ENCODE results near the gene DSCAM.
"Not testable (repeated sequence)": the region's sequence is repeated elsewhere in the genome, so short reads cannot be mapped to it uniquely, and the experiment has no call there.

Gene DSCAM

DNA sequence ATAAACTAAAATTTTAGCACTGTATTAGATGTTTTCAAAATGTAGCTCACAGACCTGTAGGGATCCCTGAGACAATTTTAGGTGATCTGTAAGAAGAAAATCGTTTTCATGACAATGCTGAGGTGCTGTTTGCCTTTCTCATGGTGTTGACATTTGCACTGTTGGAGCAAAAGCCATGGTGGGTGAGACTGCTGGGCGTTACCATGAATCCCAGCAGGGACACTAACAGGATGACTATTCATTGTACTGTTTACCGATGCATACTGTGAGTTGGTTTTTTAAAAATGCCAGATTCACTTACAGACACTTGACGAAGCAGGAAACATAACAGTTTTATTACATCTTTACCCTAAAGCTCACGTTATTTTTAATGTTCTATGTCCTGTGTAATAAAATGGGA is 511.3 kb downstream of the DSCAM start:
- peaks cover 10 to 16% of the 10 kb centered on the region in 2 donors for H3K9me3 Mint-ChIP-seq
- no peaks in the 10 kb centered on the region for H3K27me3 Mint-ChIP-seq
- peaks cover 3% of the 10 kb centered on the region for H3K36me3 Mint-ChIP-seq (ENCODE audit: insufficient read depth)
- no peak for DNase-seq
- no peak for ATAC-seq (replicated peaks)
- no peaks in the 10 kb centered on the region for H3K4me1 Mint-ChIP-seq (ENCODE audit: low read depth in 2 of 2)
- H3K27ac Mint-ChIP-seq, result no peak overlapping the region
- no peak overlapping the region for H3K4me3 Mint-ChIP-seq

GRCh38 chr21:40334159-40334558 is 512.8 kb downstream of the DSCAM start:
- H3K36me3 Mint-ChIP-seq (ENCODE audit: insufficient read depth), result peaks cover 3% of the 10 kb centered on the region

GRCh38 chr21:40333731-40334130 is 513.2 kb downstream of the DSCAM start:
- Mint-ChIP-seq H3K36me3 (ENCODE audit: insufficient read depth) (peaks cover 3% of the 10 kb centered on the region), H3K4me3 (no peak overlapping the region)
- ATAC-seq (replicated peaks), result no peak

More at GRCh38 chr21:40334159-40334558, 512.8 kb downstream of the DSCAM start:
- ATAC-seq (replicated peaks) (no peak), DNase-seq (no peak)
- Mint-ChIP-seq H3K27me3 (no peaks in the 10 kb centered on the region), H3K4me1 (ENCODE audit: low read depth in 2 of 2) (no peaks in the 10 kb centered on the region), H3K27ac (no peak overlapping the region), H3K9me3 (peaks cover 10 to 16% of the 10 kb centered on the region in 2 donors), H3K4me3 (no peak overlapping the region)

GRCh38 chr21:40331804-40332203 is 515.2 kb downstream of the DSCAM start:
- Mint-ChIP-seq H3K4me1 (ENCODE audit: low read depth in 2 of 2) (no peaks in the 10 kb centered on the region), H3K36me3 (ENCODE audit: insufficient read depth) (peaks cover 3% of the 10 kb centered on the region), H3K9me3 (peaks cover 10 to 17% of the 10 kb centered on the region in 2 donors), H3K27ac (no peak overlapping the region), H3K4me3 (no peak overlapping the region), H3K27me3 (no peaks in the 10 kb centered on the region)
- DNase-seq (no peak), ATAC-seq (replicated peaks) (no peak)

More at GRCh38 chr21:40333731-40334130, 513.2 kb downstream of the DSCAM start:
- no peaks in the 10 kb centered on the region for H3K27me3 Mint-ChIP-seq
- H3K4me1 Mint-ChIP-seq (ENCODE audit: low read depth in 2 of 2), result no peaks in the 10 kb centered on the region
- H3K27ac Mint-ChIP-seq, result no peak overlapping the region
- no peak for DNase-seq
- H3K9me3 Mint-ChIP-seq, result peaks cover 10 to 16% of the 10 kb centered on the region in 2 donors

- no peaks in the 10 kb centered on the region for H3K27me3 Mint-ChIP-seq
- H3K27ac Mint-ChIP-seq, result no peak overlapping the region
- H3K4me1 Mint-ChIP-seq (ENCODE audit: low read depth in 2 of 2), result no peaks in the 10 kb centered on the region
- peaks cover 3% of the 10 kb centered on the region for H3K36me3 Mint-ChIP-seq (ENCODE audit: insufficient read depth)
- no peak for ATAC-seq (replicated peaks)
- peaks cover 16 to 20% of the 10 kb centered on the region in 2 donors for H3K9me3 Mint-ChIP-seq
- H3K4me3 Mint-ChIP-seq, result no peak overlapping the region
- DNase-seq, result no peak
Measured at GRCh38 chr21:40331172-40331571, 515.8 kb downstream of the DSCAM start.

DNA sequence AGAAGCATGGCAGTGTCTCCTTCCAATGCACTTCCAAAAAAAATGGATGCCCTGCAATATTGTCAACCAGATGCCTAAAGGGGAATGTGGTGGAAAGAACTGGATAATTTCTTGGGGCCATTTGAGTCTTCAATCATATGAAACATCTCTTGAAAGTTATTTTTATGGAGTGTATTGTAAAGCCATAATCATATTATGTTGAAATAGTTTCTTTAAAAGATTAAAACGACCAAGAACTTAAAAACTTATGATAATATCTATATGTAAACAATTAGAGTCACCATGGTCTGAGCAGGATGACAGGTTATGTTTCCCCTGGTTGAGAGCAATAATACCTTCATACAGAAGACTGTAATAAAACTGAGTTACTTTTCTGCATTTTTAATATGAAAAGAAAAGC is 522.6 kb downstream of the DSCAM start:
- peaks cover 7 to 10% of the 10 kb centered on the region in 2 donors for H3K9me3 Mint-ChIP-seq
- DNase-seq, result no peak
- no peak for ATAC-seq (replicated peaks)
- H3K4me1 Mint-ChIP-seq (ENCODE audit: low read depth in 2 of 2), result no peaks in the 10 kb centered on the region
- H3K27me3 Mint-ChIP-seq, result no peaks in the 10 kb centered on the region
- no peaks in the 10 kb centered on the region for H3K36me3 Mint-ChIP-seq (ENCODE audit: insufficient read depth)
- no peak overlapping the region for H3K27ac Mint-ChIP-seq
- H3K4me3 Mint-ChIP-seq, result no peak overlapping the region

DNA sequence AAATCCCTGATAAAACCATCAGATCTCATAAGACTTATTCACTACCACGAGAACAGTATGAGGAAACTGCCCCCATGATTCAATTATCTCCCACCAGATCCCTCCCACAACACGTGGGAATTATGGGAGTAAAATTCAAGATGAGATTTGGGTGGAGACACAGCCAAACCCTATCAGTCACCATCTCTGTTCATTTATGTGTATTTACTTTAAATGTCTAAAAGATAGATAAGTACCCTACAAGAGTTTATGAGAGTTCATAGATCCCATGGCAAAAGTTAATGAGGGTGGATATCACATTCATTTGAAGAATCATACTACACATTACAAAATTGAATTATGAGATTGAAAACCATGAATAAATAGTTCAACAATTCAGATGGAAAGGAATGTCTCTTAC is 526.2 kb downstream of the DSCAM start:
- H3K27me3 Mint-ChIP-seq; H3K36me3 Mint-ChIP-seq (ENCODE audit: insufficient read depth); H3K4me3 Mint-ChIP-seq; H3K9me3 Mint-ChIP-seq; ATAC-seq (replicated peaks); H3K4me1 Mint-ChIP-seq (ENCODE audit: low read depth in 2 of 2); DNase-seq; H3K27ac Mint-ChIP-seq: not testable (repeated sequence)

GRCh38 chr21:40318371-40318770 is 528.6 kb downstream of the DSCAM start:
- Mint-ChIP-seq H3K27me3 (no peaks in the 10 kb centered on the region), H3K36me3 (ENCODE audit: insufficient read depth) (no peaks in the 10 kb centered on the region), H3K27ac (no peak overlapping the region), H3K4me1 (ENCODE audit: low read depth in 2 of 2) (no peaks in the 10 kb centered on the region), H3K9me3 (peaks cover 0 to 10% of the 10 kb centered on the region in 2 donors), H3K4me3 (no peak overlapping the region)
- DNase-seq, result no peak
- ATAC-seq (replicated peaks), result no peak

GRCh38 chr21:40316104-40316503 is 530.9 kb downstream of the DSCAM start:
- DNase-seq (no peak), ATAC-seq (replicated peaks) (no peak)
- no peak overlapping the region for H3K27ac Mint-ChIP-seq
- H3K4me1 Mint-ChIP-seq (ENCODE audit: low read depth in 2 of 2), result no peaks in the 10 kb centered on the region
- no peak overlapping the region for H3K4me3 Mint-ChIP-seq
- H3K27me3 Mint-ChIP-seq, result no peaks in the 10 kb centered on the region
- H3K36me3 Mint-ChIP-seq (ENCODE audit: insufficient read depth), result no peaks in the 10 kb centered on the region
- H3K9me3 Mint-ChIP-seq, result peaks cover 0 to 7% of the 10 kb centered on the region in 2 donors

- no peak for DNase-seq
- no peaks in the 10 kb centered on the region for H3K36me3 Mint-ChIP-seq (ENCODE audit: insufficient read depth)
- no peaks in the 10 kb centered on the region for H3K27me3 Mint-ChIP-seq
- H3K27ac Mint-ChIP-seq, result no peak overlapping the region
- no peak overlapping the region for H3K4me3 Mint-ChIP-seq
- H3K4me1 Mint-ChIP-seq (ENCODE audit: low read depth in 2 of 2), result no peaks in the 10 kb centered on the region
- peaks cover 0 to 6% of the 10 kb centered on the region in 2 donors for H3K9me3 Mint-ChIP-seq
- ATAC-seq (replicated peaks), result no peak
Measured at GRCh38 chr21:40315626-40316025, 531.3 kb downstream of the DSCAM start.

GRCh38 chr21:40313260-40313659 is 533.7 kb downstream of the DSCAM start:
- no peak for DNase-seq
- Mint-ChIP-seq H3K9me3 (peaks cover 7 to 8% of the 10 kb centered on the region in 2 donors), H3K27me3 (no peaks in the 10 kb centered on the region), H3K36me3 (ENCODE audit: insufficient read depth) (no peaks in the 10 kb centered on the region), H3K4me1 (ENCODE audit: low read depth in 2 of 2) (no peaks in the 10 kb centered on the region), H3K27ac (no peak overlapping the region), H3K4me3 (no peak overlapping the region)
- no peak for ATAC-seq (replicated peaks)

DNA sequence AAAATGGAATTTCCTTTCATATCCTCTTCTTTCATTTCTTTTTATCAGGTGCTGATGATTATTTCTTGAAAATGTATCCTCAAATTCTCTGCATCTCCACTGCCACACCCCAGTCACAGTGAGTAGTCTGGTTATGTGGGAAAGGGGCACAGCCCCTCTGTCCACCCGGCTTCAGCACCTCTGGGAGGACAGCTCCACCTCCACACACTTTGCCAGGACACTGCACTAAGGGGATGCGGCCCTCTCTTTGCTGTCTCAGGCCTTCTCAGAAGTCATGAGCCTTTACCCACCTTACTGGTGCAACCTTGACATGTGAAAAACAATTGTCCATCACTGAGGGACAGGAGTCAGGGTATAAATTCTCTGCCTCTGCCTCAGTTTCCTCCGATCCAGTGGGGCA is 546.7 kb downstream of the DSCAM start:
- peaks cover 15 to 24% of the 10 kb centered on the region in 2 donors for H3K9me3 Mint-ChIP-seq
- no peaks in the 10 kb centered on the region for H3K27me3 Mint-ChIP-seq
- DNase-seq (no peak), ATAC-seq (replicated peaks) (no peak)
- H3K4me1 Mint-ChIP-seq (ENCODE audit: low read depth in 2 of 2), result no peaks in the 10 kb centered on the region
- H3K27ac Mint-ChIP-seq, result no peak overlapping the region
- H3K36me3 Mint-ChIP-seq (ENCODE audit: insufficient read depth), result peaks cover 3% of the 10 kb centered on the region
- H3K4me3 Mint-ChIP-seq, result no peak overlapping the region

DNA sequence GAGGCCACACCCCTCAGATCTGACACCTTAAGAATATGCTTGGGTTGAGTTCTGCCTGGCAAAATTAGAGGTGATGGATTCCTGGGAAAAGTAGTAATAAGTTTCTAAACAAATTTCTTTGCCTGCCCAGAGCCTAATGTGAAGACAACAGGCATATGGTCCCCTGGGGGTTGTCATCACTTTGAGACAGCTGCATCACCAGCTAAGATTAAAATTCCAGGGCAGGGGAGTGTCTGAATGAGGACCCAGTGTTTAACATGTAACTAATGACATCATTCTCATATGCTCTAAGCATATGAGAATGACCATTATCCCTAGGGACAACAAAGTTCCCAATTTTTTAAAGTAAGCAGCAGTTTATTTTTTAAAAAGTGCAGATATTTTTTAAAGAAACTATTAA is 547.5 kb downstream of the DSCAM start:
- H3K4me3 Mint-ChIP-seq, result no peak overlapping the region
- H3K36me3 Mint-ChIP-seq (ENCODE audit: insufficient read depth), result peaks cover 3% of the 10 kb centered on the region

GRCh38 chr21:40294345-40294744 is 552.6 kb downstream of the DSCAM start:
- H3K4me3 Mint-ChIP-seq, result no peak overlapping the region
- H3K9me3 Mint-ChIP-seq, result peaks cover 6 to 18% of the 10 kb centered on the region in 2 donors
- H3K36me3 Mint-ChIP-seq (ENCODE audit: insufficient read depth), result peaks cover 3% of the 10 kb centered on the region
- DNase-seq (no peak), ATAC-seq (replicated peaks) (no peak)
- H3K27ac Mint-ChIP-seq, result no peak overlapping the region
- H3K27me3 Mint-ChIP-seq, result no peaks in the 10 kb centered on the region
- H3K4me1 Mint-ChIP-seq (ENCODE audit: low read depth in 2 of 2), result no peaks in the 10 kb centered on the region

More for the DNA sequence above, 547.5 kb downstream of the DSCAM start:
- Mint-ChIP-seq H3K27me3 (no peaks in the 10 kb centered on the region), H3K4me1 (ENCODE audit: low read depth in 2 of 2) (no peaks in the 10 kb centered on the region), H3K9me3 (peaks cover 15 to 24% of the 10 kb centered on the region in 2 donors), H3K27ac (no peak overlapping the region)
- ATAC-seq (replicated peaks), result no peak
- no peak for DNase-seq

DNA sequence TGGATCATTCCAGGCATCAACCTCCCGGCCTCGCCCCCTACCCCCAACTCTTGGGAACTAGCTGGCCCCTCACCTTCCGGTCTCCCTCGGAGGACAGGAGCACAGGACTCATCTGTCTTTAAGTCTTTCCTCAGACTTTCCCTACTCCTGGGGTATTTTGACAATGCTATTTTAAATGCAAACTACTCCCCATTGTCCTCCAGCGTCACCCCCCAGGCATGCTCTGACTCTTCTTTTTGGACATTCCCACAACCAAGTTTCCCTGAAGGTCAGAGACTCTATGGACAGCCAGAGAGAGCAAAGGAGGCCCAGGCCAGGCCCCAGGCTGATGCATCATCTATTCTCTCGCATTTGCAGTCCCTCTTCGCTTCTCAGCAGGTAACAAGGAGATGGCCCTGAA is 555.4 kb downstream of the DSCAM start:
- Mint-ChIP-seq H3K27me3 (no peaks in the 10 kb centered on the region), H3K27ac (no peak overlapping the region), H3K9me3 (peaks cover 7 to 17% of the 10 kb centered on the region in 2 donors), H3K4me1 (ENCODE audit: low read depth in 2 of 2) (no peaks in the 10 kb centered on the region), H3K36me3 (ENCODE audit: insufficient read depth) (peaks cover 3% of the 10 kb centered on the region), H3K4me3 (no peak overlapping the region)
- no peak for ATAC-seq (replicated peaks)
- no peak for DNase-seq

Data from effector memory CD8-positive, alpha-beta T cell (primary cell).